DMS114 treated with DMSO at 0.1 percent for 48 hours (cell line): ENCODE results near the gene FRMD3.

Experiments used
- DNase-seq: peaks from one replicate; lab custom pipeline; 2025; ENCODE audit not compliant: unreplicated experiment; lab: John Stamatoyannopoulos, UW

FRMD3 gene

DNA sequence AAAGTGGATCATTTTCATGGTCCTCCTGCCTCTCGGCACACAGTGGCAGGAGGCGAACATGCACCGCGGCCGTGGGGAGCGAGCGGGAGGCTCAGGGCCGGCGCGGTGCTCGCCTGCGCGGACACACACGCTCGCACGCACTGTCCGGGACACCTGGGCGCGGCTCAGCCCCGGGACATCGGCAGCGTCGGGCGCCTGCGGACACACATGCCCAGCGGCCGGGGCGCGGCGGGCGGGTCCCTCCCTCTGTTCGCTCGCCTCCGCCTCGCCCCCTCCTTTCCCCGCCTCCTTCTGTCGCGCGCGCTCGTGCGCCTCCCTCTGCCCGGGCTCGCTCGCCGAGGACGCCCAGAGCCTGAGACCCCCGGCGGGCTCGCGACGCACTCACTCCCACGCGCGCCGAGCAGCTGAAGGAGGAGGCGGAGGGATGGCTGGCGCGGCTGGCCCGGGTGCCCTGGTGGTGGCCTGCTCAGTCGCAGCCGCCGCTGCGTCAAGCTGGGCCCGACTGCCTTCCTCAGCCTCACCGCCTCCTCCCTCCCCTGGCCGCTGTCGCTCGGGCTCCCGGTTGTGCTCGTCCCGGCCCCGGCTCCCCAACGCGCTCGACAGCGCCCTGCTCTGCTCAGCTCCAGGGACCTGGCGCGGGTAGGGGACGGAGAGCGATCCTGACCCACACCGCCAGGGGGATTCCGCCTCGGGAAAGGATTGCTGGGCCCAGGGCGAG, at the start of gene FRMD3:
FRMD3 (minus strand) TSS at position 230 of the 718 bp plus-strand sequence; CDS start at position 60, 170 bp downstream.
- peak; percentile 16 for DNase-seq

- DNase-seq = no peak
These were observed 46.8 kb upstream of the FRMD3 start for GRCh38 chr9:83584995-83585394.

DNA sequence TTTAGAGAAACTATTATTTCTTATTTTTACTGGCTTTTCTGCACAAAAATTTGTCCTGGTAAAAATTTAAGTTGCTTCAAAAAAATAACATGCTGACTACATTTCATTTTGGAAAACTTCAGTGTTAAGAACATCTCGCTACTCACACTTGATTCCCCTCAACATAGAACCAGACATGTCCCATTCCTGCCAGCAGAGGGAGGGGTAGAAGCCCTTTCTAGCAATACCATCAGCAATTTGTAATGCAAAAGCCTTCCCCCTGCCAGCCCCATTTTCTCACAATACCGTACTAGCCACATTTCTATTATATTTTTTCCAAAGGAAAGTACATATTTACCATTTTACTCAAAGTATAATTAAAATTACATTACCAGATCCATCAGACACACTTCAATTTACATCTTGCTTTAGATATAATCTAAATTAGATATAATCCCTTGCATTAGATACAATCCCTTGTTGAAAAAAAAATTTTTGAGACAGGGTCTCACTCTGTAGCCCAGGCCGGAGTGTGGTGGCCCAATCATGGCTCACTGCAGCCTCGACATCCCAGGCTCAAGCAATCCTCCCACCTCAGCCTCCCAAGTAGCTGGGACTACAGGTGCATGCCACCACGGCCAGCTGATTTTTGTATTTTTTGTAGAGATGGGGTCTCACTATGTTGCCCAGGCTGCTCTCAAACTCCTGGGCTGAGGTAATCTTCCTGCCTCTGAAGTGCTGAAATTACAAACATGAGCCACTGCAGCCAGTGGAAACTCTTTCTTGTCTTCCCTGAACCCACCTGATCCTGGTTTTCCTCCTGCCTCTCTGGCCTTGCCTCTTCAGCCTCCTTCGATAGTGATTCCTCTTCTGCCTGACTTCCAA, 45.2 kb upstream of the FRMD3 start:
- DNase-seq = no peak

- no peak for DNase-seq
These were observed 43.8 kb upstream of the FRMD3 start for GRCh38 chr9:83582029-83582428.

GRCh38 chr9:83574482-83574881, 36.3 kb upstream of the FRMD3 start:
- no peak for DNase-seq

- DNase-seq = no peak
These were observed 34.3 kb upstream of the FRMD3 start for GRCh38 chr9:83572524-83572923.

- no peak for DNase-seq
These were observed 32.2 kb upstream of the FRMD3 start for GRCh38 chr9:83570359-83570758.

DNA sequence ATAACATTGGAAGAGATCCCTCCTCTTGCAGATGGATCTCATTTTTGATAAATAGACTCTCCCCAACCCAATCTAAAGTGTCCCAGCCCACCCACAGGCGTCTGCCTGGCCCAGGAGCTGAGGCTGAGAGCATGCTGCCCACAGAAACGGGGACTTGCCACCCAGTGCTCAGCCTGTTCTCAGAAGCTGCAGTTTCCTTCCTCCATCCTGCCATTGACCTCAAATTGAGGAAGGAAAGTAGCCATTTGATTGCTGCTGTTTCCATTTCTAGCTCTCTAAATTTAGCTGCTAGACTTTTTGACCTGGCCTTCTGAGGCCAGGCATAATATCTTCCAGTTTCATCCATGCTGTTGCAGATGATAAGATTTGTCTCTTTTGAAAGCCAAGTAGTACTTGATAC, 31.1 kb upstream of the FRMD3 start:
- DNase-seq = no peak

GRCh38 chr9:83563360-83563759, 25.2 kb upstream of the FRMD3 start:
- no peak for DNase-seq

- DNase-seq = no peak
These were observed 22.1 kb upstream of the FRMD3 start for GRCh38 chr9:83560169-83560826.

GRCh38 chr9:83557771-83558170, 19.6 kb upstream of the FRMD3 start:
- no peak for DNase-seq

- DNase-seq = no peak
These were observed 19.1 kb upstream of the FRMD3 start for GRCh38 chr9:83557317-83557716.

DNA sequence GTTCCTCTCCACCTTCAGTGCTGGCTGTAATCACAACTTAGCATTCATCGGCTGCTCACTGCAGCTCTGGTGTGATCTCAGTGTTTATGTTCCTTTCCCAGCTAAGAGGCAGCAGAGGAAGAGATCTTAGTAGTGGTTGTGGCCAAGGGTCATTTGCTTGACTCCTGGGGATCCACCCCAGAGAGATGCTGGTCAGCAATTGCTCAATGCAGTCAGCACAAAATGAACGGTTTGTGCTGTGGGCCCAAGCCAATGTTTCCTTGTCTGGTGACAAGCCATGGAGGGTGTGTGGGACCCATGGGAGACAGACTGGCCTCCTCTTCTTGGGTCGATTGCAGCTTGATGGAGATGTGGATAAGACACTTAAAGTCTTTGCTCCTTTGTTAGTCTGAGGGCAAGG, 16.1 kb upstream of the FRMD3 start:
- no peak for DNase-seq

DNA sequence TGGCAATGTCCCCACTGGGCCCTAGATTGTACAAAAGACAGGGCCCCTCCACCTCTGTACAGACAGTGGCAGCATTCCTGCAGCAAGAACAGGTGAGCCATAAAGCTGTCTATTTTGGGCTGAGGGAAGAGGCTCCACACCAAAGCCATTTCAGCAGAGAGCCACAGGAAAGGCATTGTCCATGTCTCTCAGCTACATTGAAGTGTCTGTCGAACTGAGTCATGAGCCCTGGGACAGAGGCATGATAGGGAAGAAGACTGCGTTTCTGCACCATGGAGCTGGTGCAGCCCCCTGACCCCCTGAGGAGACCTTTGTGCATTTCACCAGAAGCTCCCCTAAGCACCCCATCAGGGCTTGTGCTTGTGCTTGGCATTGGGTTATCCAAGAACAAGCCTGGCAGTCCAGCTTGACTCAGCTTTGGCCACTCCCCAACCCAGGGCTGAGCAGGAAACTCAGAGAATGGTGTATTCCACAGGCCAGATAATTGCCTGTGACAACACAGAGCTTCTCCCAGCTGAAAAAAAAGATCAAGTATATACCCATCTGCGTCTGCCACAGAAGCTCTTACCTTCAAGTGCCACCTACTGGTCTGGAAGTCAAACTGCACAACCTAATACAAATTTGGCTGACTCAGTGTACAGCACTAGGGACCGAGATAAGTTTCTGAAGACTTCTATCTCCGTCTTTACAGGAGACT, 5.9 kb upstream of the FRMD3 start:
- no peak for DNase-seq

DNA sequence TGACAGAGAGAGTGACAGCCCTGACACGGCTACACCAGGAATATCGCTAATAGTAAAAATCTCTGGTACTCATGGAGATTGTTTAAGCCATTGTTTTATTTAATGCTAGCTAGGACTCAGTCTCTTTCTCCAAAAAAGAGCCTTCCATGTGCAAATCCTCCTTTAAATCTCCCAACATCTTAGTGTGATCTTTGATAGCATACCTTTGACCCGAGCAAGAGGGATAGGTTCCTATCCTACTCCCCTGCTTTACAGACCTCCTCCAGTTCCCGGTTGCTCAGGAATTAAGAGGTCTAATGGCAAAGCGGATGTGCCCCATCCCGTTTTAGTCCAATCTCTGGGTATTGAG, 663 bp upstream of the FRMD3 start:
- DNase-seq = no peak

- DNase-seq = no peak
These were observed 650 bp downstream of the FRMD3 start for GRCh38 chr9:83537331-83538171.

- DNase-seq = no peak
These were observed 1.9 kb downstream of the FRMD3 start for GRCh38 chr9:83536332-83536731.

- DNase-seq = no peak
These were observed 2.5 kb downstream of the FRMD3 start for GRCh38 chr9:83535736-83536135.

DNA sequence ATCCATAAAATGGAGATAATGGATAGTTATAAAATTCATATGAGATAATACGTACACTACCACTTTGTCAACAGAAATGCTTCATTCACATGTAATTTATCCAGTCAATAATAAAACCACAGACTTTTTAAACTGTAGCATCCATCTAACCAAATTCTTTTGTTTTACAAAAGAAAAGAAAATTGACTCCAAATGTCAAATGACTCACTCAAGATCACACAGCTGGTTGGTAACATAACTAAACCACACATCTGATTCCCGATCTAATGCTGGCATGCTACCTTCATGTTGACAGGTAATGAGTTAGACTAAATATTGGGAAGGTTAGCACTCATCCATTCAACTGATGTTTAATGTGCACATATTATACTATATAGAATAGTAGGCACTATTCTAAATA, 4.9 kb downstream of the FRMD3 start:
- DNase-seq = no peak

- no peak for DNase-seq
These were observed 11.3 kb downstream of the FRMD3 start for GRCh38 chr9:83526901-83527300.
